ENCODE measurements around the gene NHSL1. TPM values are rescaled to one million over a fixed set of nuclear protein-coding genes. Genes with fewer than 3 reads are reported as not detected.

Gene NHSL1
- total and polyA plus RNA-seq, 9 of the 15 experiments (the other 6 are each of a cell fraction or from before 2014, with no cell fraction given), result 0.09 to 0.20 TPM; not detected in 7

- no peak for TF ChIP-seq BRCA1 (IDR thresholded peaks at IDR 0.05)
- no peak for TF ChIP-seq BRCA1 (CRISPR knock-in tag; IDR thresholded peaks at IDR 0.05)
Observed at GRCh38 chr6:138543657-138544056, 44.4 kb upstream of the NHSL1 start (continued).

- Histone ChIP-seq H3K9me3 (replicated peaks; ENCODE audit: control insufficient read depth, insufficient read depth, low read depth, low read length) (no peaks in the 10 kb centered on the region), H3K4me3 (no peak overlapping the region), H3K27me3 (ENCODE audit: control insufficient read depth in 2 of 2, insufficient read depth in 2 of 2, low read length in 2 of 2) (peaks cover 24% of the 10 kb centered on the region in 2 experiments), H3K36me3 (ENCODE audit: control insufficient read depth, insufficient read depth, low read length) (no peaks in the 10 kb centered on the region), H3K27ac (ENCODE audit: extremely low read depth, low read depth, low read length) (no peak overlapping the region), H3K4me1 (replicated peaks in 1 of 2; ENCODE audit: control insufficient read depth in 2 of 2, insufficient read depth in 2 of 2, low read length in 2 of 2) (no peaks in the 10 kb centered on the region), H3K9ac (ENCODE audit: insufficient read depth in 1 of 2, low read depth in 2 of 2, low read length in 2 of 2) (no peak overlapping the region), H3K9me1 (ENCODE audit: control insufficient read depth, insufficient read depth, low read length) (no peaks in the 10 kb centered on the region), H4K20me1 (replicated peaks; ENCODE audit: control insufficient read depth, insufficient read depth, low read length) (no peaks in the 10 kb centered on the region), H3K79me2 (ENCODE audit: control insufficient read depth, insufficient read depth, low read length) (no peaks in the 10 kb centered on the region), H2AFZ (ENCODE audit: low read depth, low read length) (no peak overlapping the region), H3K4me2 (ENCODE audit: insufficient read depth, low read length) (no peak overlapping the region)
- FAIRE-seq (no peak), DNase-seq (ENCODE audit: extremely low read depth in 1 of 4, low spot score in 3 of 4) (no peak), ATAC-seq (no peak)
- no peak for TF ChIP-seq ZNF717 (CRISPR knock-in tag; IDR thresholded peaks at IDR 0.05)
- ChIA-PET POLR2A (no interaction called here), CTCF (ENCODE audit: low intra/inter-chr PET ratio) (no interaction called here)
- no TSS peak for BruUV-seq (replicated peaks)
- in situ Hi-C loops (cut with MboI) (no loop called here), intact Hi-C loops (cut with micrococcal nuclease) (no loop called here)
- 0% methylated on average over 6 of the region's 6 CpGs for WGBS (ENCODE audit: insufficient coverage, low coverage, missing lambda C conversion rate)
Observed at GRCh38 chr6:138541823-138542481, 42.7 kb upstream of the NHSL1 start.

GRCh38 chr6:138540468-138540867, 41.2 kb upstream of the NHSL1 start:
- no peak for FAIRE-seq
- 2% methylated on average over 4 of the region's 4 CpGs for WGBS (ENCODE audit: insufficient coverage, low coverage, missing lambda C conversion rate)
- Histone ChIP-seq H3K36me3 (ENCODE audit: control insufficient read depth, insufficient read depth, low read length) (no peaks in the 10 kb centered on the region), H3K4me2 (ENCODE audit: insufficient read depth, low read length) (no peak overlapping the region), H3K79me2 (ENCODE audit: control insufficient read depth, insufficient read depth, low read length) (no peaks in the 10 kb centered on the region), H3K4me3 (no peak overlapping the region), H4K20me1 (replicated peaks; ENCODE audit: control insufficient read depth, insufficient read depth, low read length) (no peaks in the 10 kb centered on the region), H3K4me1 (replicated peaks in 1 of 2; ENCODE audit: control insufficient read depth in 2 of 2, insufficient read depth in 2 of 2, low read length in 2 of 2) (no peaks in the 10 kb centered on the region), H2AFZ (ENCODE audit: low read depth, low read length) (no peak overlapping the region), H3K9me3 (replicated peaks; ENCODE audit: control insufficient read depth, insufficient read depth, low read depth, low read length) (no peaks in the 10 kb centered on the region), H3K9ac (ENCODE audit: insufficient read depth in 1 of 2, low read depth in 2 of 2, low read length in 2 of 2) (no peak overlapping the region), H3K27ac (ENCODE audit: extremely low read depth, low read depth, low read length) (no peak overlapping the region), H3K27me3 (ENCODE audit: control insufficient read depth in 2 of 2, insufficient read depth in 2 of 2, low read length in 2 of 2) (peaks cover 11 to 18% of the 10 kb centered on the region in 2 experiments), H3K9me1 (ENCODE audit: control insufficient read depth, insufficient read depth, low read length) (no peaks in the 10 kb centered on the region)
- no TSS peak for BruUV-seq (replicated peaks)
- POLR2A ChIA-PET, result no interaction called here
- in situ Hi-C loops (cut with MboI), result no loop called here
- ATAC-seq, result no peak
- no peak for DNase-seq (ENCODE audit: extremely low read depth in 1 of 4, low spot score in 3 of 4)
- CTCF ChIA-PET (ENCODE audit: low intra/inter-chr PET ratio), result no interaction called here
- intact Hi-C loops (cut with micrococcal nuclease), result no loop called here
- TF ChIP-seq ZNF696 (CRISPR knock-in tag; conservative IDR thresholded peaks at IDR 0.05) (no peak), HNRNPK (IDR thresholded peaks at IDR 0.05; ENCODE audit: low read depth, low read length, poor library complexity, severe bottlenecking) (no peak), DACH1 (IDR thresholded peaks at IDR 0.05; ENCODE audit: partially characterized antibody) (no peak), WHSC1 (IDR thresholded peaks at IDR 0.05; ENCODE audit: low read length) (no peak), STAG1 (CRISPR knock-in tag; IDR thresholded peaks at IDR 0.05; ENCODE audit: borderline replicate concordance) (no peak), NR2C2 (CRISPR knock-in tag; IDR thresholded peaks at IDR 0.05) (no peak), NR2C2 (tag; IDR thresholded peaks at IDR 0.05) (no peak), ZNF354B (CRISPR knock-in tag; IDR thresholded peaks at IDR 0.05) (no peak), MXD1 (CRISPR knock-in tag; IDR thresholded peaks at IDR 0.05; ENCODE audit: borderline replicate concordance, poor library complexity, severe bottlenecking) (no peak), ZNF589 (CRISPR knock-in tag; IDR thresholded peaks at IDR 0.05; ENCODE audit: low read depth) (no peak), NFXL1 (CRISPR knock-in tag; IDR thresholded peaks at IDR 0.05) (no peak)
- TF ChIP-seq, protein P1, sequence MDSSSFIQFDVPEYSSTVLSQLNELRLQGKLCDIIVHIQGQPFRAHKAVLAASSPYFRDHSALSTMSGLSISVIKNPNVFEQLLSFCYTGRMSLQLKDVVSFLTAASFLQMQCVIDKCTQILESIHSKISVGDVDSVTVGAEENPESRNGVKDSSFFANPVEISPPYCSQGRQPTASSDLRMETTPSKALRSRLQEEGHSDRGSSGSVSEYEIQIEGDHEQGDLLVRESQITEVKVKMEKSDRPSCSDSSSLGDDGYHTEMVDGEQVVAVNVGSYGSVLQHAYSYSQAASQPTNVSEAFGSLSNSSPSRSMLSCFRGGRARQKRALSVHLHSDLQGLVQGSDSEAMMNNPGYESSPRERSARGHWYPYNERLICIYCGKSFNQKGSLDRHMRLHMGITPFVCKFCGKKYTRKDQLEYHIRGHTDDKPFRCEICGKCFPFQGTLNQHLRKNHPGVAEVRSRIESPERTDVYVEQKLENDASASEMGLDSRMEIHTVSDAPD (CRISPR knock-in tag; IDR thresholded peaks at IDR 0.05), result no peak

Measured in K562 (cell line).